NCI-H1694 treated with DMSO at 0.1 percent for 48 hours (cell line): ENCODE results near the gene LDAH.
"Not testable (repeated sequence)": the region's sequence is repeated elsewhere in the genome, so short reads cannot be mapped to it uniquely, and the experiment has no call there.

Experiments
- DNase-seq: peaks from one replicate; lab custom pipeline; 2025; lab: John Stamatoyannopoulos, UW

The LDAH gene

GRCh38 chr2:20723543-20723942, 99.4 kb downstream of the LDAH start:
- DNase-seq: no peak

- DNase-seq: no peak
Observed at GRCh38 chr2:20722592-20723240, 100.2 kb downstream of the LDAH start.

GRCh38 chr2:20717641-20718040, 105.3 kb downstream of the LDAH start:
- no peak for DNase-seq

GRCh38 chr2:20716164-20716563, 106.7 kb downstream of the LDAH start:
- DNase-seq: not testable (repeated sequence)

- not testable (repeated sequence) for DNase-seq
Observed at GRCh38 chr2:20714412-20714811, 108.5 kb downstream of the LDAH start.

GRCh38 chr2:20713585-20713984, 109.3 kb downstream of the LDAH start:
- DNase-seq: not testable (repeated sequence)

GRCh38 chr2:20711641-20712040, 111.3 kb downstream of the LDAH start:
- DNase-seq: not testable (repeated sequence)

GRCh38 chr2:20707601-20708000, 115.3 kb downstream of the LDAH start:
- DNase-seq: no peak

GRCh38 chr2:20706786-20707185, 116.1 kb downstream of the LDAH start:
- DNase-seq: no peak

GRCh38 chr2:20706217-20706616, 116.7 kb downstream of the LDAH start:
- DNase-seq: no peak

- no peak for DNase-seq
Observed at GRCh38 chr2:20704886-20705285, 118.0 kb downstream of the LDAH start.

GRCh38 chr2:20702563-20702962, 120.3 kb downstream of the LDAH start:
- DNase-seq: no peak

GRCh38 chr2:20698916-20699613, 123.8 kb downstream of the LDAH start:
- DNase-seq: no peak

- DNase-seq: no peak
Observed at GRCh38 chr2:20697322-20697934, 125.5 kb downstream of the LDAH start.

- DNase-seq: no peak
Observed at GRCh38 chr2:20696366-20696765, 126.5 kb downstream of the LDAH start.

- no peak for DNase-seq
Observed at GRCh38 chr2:20693317-20693716, 129.6 kb downstream of the LDAH start.

GRCh38 chr2:20692081-20692480, 130.8 kb downstream of the LDAH start:
- DNase-seq: no peak

GRCh38 chr2:20691076-20691734, 131.7 kb downstream of the LDAH start:
- DNase-seq: no peak

- no peak for DNase-seq
Observed at GRCh38 chr2:20689428-20690264, 133.3 kb downstream of the LDAH start.

GRCh38 chr2:20687260-20687832, 135.6 kb downstream of the LDAH start:
- no peak for DNase-seq

GRCh38 chr2:20684581-20685063, 138.3 kb downstream of the LDAH start:
- DNase-seq: no peak
